Thoracic aorta (tissue), 2 donors: ENCODE measurements around the gene AUTS2. TPM values are rescaled to one million over a fixed set of nuclear protein-coding genes. Genes with fewer than 3 reads are reported as not detected.

Experiments used
- ATAC-seq: fragments of 150-250 bp; one replicate; pipeline ENCODE4 v1.8.0; 2017; ENCODE audit warnings: low read depth; ENCODE audit not compliant: insufficient number of reproducible peaks, low FRiP score
- DNase-seq: peaks from one replicate; pipeline ENCODE4 v3.0.0-alpha.2; 2020; ENCODE audit warnings: low spot score
- H3K27ac ChIP-seq, 2 donors: fragments of 200-600 bp; sonication (generic); 1 replicate in 1 of 2; 2 replicates in 1 of 2; pipeline ENCODE4 v1.5.1; 2016; ENCODE audit warnings: mild to moderate bottlenecking in 2 of 2, moderate library complexity in 2 of 2
- H3K27me3 ChIP-seq: fragments of 200-600 bp; sonication (generic); replicated peaks from 2 replicates; pipeline ENCODE4 v1.6.0; 2016; ENCODE audit warnings: mild to moderate bottlenecking; ENCODE audit not compliant: insufficient read depth
- H3K36me3 ChIP-seq: fragments of 200-600 bp; sonication (generic); one replicate; pipeline ENCODE4 v1.5.1; 2016
- H3K4me1 ChIP-seq, 2 donors: fragments of 200-600 bp; sonication (generic); 1 replicate in 1 of 2; 2 replicates in 1 of 2; pipeline versions ENCODE4 v1.5.1 to v1.6.0; 2016; ENCODE audit warnings: low read depth in 2 of 2, mild to moderate bottlenecking in 1 of 2; ENCODE audit not compliant: control insufficient read depth in 1 of 2
- H3K4me3 ChIP-seq: fragments of 200-600 bp; sonication (generic); 2 replicates; pipeline ENCODE4 v1.5.1; 2016; ENCODE audit warnings: mild to moderate bottlenecking
- H3K9me3 ChIP-seq: fragments of 200-600 bp; sonication (generic); 2 replicates; pipeline ENCODE4 v1.5.1; 2016
- total RNA-seq, 2 donors: library from RNA; depleted of rRNA; stranded (reverse); fragments of >200 nt; gene quantifications; one replicate each; pipeline versions ENCODE4 v1.1.0 to v1.2.3, GENCODE V29; 2016
- TF ChIP-seq, protein P1 (sequence below): fragments of 200-600 bp; sonication (generic); IDR thresholded peaks from one replicate; pipeline ENCODE4 v1.5.1; 2019; ENCODE audit warnings: antibody characterized with exemption

Gene AUTS2
- total RNA-seq, 2 donors from 2014 or later, result 49.4 to 101 TPM

DNA sequence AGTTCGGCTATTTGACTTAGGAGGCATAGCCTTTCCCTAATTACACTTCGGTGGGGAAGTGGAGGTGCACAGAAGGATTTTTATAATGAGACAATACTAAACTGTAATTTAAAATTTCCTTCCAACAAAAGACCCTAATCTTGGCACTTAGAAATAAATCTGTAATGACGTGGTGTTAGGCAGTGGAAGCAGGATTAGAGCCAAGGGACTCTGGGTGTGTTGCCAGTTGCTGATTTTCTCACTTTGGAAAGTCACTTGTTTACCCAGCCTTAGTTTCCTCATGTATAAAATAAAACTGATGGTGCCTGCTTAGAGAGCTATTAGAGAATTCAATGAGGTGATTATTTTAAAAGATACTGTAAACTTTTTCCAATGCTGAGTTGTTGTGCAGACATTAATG lies 287.2 kb downstream of the AUTS2 start:
- Histone ChIP-seq H3K4me1 (no peaks in the 10 kb centered on the region), H3K4me3 (no peak overlapping the region), H3K9me3 (no peaks in the 10 kb centered on the region), H3K27ac (no peak overlapping the region), H3K36me3 (no peaks in the 10 kb centered on the region), H3K27me3 (no peaks in the 10 kb centered on the region)
- no peak for DNase-seq
- no peak for ATAC-seq
- TF ChIP-seq, protein P1, sequence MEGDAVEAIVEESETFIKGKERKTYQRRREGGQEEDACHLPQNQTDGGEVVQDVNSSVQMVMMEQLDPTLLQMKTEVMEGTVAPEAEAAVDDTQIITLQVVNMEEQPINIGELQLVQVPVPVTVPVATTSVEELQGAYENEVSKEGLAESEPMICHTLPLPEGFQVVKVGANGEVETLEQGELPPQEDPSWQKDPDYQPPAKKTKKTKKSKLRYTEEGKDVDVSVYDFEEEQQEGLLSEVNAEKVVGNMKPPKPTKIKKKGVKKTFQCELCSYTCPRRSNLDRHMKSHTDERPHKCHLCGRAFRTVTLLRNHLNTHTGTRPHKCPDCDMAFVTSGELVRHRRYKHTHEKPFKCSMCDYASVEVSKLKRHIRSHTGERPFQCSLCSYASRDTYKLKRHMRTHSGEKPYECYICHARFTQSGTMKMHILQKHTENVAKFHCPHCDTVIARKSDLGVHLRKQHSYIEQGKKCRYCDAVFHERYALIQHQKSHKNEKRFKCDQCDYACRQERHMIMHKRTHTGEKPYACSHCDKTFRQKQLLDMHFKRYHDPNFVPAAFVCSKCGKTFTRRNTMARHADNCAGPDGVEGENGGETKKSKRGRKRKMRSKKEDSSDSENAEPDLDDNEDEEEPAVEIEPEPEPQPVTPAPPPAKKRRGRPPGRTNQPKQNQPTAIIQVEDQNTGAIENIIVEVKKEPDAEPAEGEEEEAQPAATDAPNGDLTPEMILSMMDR, result no peak

DNA sequence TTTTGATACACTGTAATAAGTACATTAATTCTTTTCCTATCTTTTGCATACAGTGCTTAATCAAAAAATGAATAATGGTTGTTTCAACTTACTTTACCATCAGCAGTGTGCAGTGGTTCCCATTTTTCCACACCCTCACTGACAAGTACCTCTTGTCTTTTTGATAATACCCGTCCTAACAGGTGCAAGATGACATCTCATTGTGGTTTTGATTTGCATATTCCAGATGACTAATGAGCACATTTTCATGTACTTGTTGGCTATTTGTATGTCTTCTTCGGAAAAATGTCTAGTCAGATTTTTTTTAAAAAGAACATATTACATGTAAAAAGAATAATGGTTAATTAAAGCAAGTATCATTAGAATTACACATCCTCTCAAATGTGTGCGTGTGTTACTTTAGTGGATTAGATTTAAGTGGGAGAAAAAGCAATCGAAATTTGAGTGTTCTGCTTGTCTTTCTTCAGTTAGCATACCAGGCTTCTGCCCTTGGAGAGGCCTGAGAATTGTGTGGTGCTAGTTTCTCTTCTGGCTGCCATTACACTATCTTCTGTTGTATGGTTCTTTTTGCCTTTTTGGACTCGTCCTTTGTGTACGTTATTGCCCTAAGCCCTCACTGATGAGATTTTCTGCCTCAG lies 291.2 kb downstream of the AUTS2 start:
- no peak overlapping the region for H3K4me3 ChIP-seq
- no peak overlapping the region for H3K27ac ChIP-seq
- H3K9me3 ChIP-seq, result no peaks in the 10 kb centered on the region
- H3K27me3 ChIP-seq, result no peaks in the 10 kb centered on the region
- no peaks in the 10 kb centered on the region for H3K4me1 ChIP-seq
- DNase-seq (no peak), ATAC-seq (no peak)
- no peaks in the 10 kb centered on the region for H3K36me3 ChIP-seq
- TF ChIP-seq, protein P1, result no peak

DNA sequence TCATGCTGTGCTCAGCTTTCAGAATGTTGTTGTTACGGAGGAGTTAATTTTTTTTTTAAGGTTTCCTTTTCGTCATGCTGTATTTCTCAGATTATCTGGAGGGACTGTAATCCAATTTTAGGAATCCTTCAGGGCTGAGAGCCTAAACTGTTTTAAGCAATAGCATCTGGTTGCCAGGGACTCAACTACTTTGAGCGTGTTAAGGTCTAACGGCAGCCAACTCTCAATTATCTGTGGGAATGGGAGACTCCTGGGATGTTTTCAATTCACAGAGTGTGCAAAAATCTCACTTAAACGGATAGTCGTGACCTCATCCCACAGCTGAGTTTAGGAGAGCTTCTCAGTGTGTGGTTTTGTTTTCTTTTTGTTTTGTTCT lies 291.7 kb downstream of the AUTS2 start:
- Histone ChIP-seq H3K27me3 (no peaks in the 10 kb centered on the region), H3K4me1 (no peaks in the 10 kb centered on the region), H3K27ac (no peak overlapping the region), H3K36me3 (no peaks in the 10 kb centered on the region), H3K4me3 (no peak overlapping the region), H3K9me3 (no peaks in the 10 kb centered on the region)
- TF ChIP-seq, protein P1, result no peak
- no peak for DNase-seq
- ATAC-seq, result no peak

DNA sequence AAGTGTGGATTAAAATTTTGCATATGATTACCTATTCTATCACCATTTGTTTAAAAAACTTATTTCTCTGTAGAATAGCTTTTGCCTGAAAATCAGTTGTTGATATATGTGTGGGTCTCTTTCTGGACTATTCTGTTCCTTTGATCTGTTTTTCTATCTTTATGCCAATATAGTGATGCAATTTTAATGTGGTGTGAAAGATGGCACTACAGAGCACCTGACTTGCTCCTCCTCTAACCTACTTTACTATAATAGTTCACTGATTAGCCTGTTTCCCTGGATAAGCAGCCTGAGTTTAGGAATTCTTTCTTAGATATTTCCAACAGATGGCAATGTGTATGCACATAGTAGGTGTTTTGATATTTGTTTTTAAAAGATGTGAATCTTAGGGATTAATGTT lies 294.5 kb downstream of the AUTS2 start:
- ATAC-seq (no peak), DNase-seq (no peak)
- H3K27me3 ChIP-seq, result no peaks in the 10 kb centered on the region
- H3K27ac ChIP-seq, result no peak overlapping the region
- no peaks in the 10 kb centered on the region for H3K4me1 ChIP-seq
- H3K36me3 ChIP-seq, result no peaks in the 10 kb centered on the region
- no peaks in the 10 kb centered on the region for H3K9me3 ChIP-seq
- H3K4me3 ChIP-seq, result no peak overlapping the region
- TF ChIP-seq, protein P1, result no peak

DNA sequence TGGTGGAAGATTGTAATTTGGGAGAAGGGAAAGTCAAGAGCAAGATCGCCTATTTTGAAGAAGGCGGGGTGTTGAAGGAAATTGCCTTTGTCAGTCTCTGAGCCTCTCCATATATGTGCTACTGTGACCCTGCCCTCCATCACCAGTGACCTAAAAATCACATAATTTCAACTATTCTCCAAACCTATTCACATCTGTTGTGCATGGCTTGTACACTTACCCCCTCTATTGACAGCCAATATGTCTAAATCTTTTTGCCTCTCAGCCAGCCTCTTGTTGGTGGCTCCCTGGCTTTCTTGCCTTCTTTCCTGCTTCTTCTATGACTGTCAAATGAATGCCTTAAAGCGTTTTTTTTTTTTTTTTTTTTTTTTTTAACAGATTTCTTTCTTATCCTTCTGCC lies 295.6 kb downstream of the AUTS2 start:
- no peak for ATAC-seq

More for the DNA sequence above, 295.6 kb downstream of the AUTS2 start:
- no peaks in the 10 kb centered on the region for H3K27me3 ChIP-seq
- DNase-seq, result no peak
- H3K4me1 ChIP-seq, result no peaks in the 10 kb centered on the region
- no peaks in the 10 kb centered on the region for H3K36me3 ChIP-seq
- H3K4me3 ChIP-seq, result no peak overlapping the region
- no peaks in the 10 kb centered on the region for H3K9me3 ChIP-seq
- TF ChIP-seq, protein P1, result no peak
- H3K27ac ChIP-seq, result no peak overlapping the region
